IMR-90 (cell line): ENCODE results near the gene RADIL. TPM values are rescaled to one million over a fixed set of nuclear protein-coding genes. Genes with fewer than 3 reads are reported as not detected.

Source experiments
- ATAC-seq: fragments of 200-7000 bp; cut with Tn5 transposase; 2 replicates; pipeline ENCODE4 v1.9.1; 2020; ENCODE audit warnings: low read depth, mild to moderate bottlenecking, moderate library complexity
- BruUV-seq: library from RNA; stranded (reverse); fragments of 400-500 nt; replicated peaks from 2 replicates; lab custom pipeline; 2021; lab: Mats Ljungman, UMichigan
- CTCF ChIA-PET: fragments of 300-600 bp; formaldehyde crosslinking; extraction: SDS; loops from one replicate; lab custom pipeline; 2021; ENCODE audit warnings: antibody characterized with exemption; lab: Yijun Ruan, JAX
- POLR2A ChIA-PET: fragments of 300-600 bp; sonication (Branson Sonifier 250); formaldehyde crosslinking; loops from one replicate; lab custom pipeline; 2022; ENCODE audit warnings: antibody characterized with exemption; ENCODE audit not compliant: unreplicated experiment; lab: Charles Lee
- DNase-seq: peaks from one replicate; pipeline ENCODE4 v3.0.0; 2013
- H2AFZ ChIP-seq: replicated peaks from 2 replicates; pipeline ENCODE3; 2013; ENCODE audit warnings: low read length, mild to moderate bottlenecking; ENCODE audit not compliant: poor library complexity
- H2AK5ac ChIP-seq: 2 replicates; pipeline ENCODE4 v1.6.1; 2013; ENCODE audit warnings: low read depth, low read length, inconsistent platforms
- H2AK9ac ChIP-seq: replicated peaks from 2 replicates; pipeline ENCODE3; 2013; ENCODE audit warnings: mild to moderate bottlenecking, low read depth, low read length, moderate library complexity; ENCODE audit not compliant: poor library complexity
- H2BK120ac ChIP-seq: 2 replicates; pipeline ENCODE4 v1.6.1; 2013; ENCODE audit warnings: low read depth, low read length, inconsistent platforms
- H2BK15ac ChIP-seq: 3 replicates; pipeline ENCODE4 v1.6.1; 2013; ENCODE audit warnings: low read depth, low read length, inconsistent platforms
- H2BK20ac ChIP-seq: 2 replicates; pipeline ENCODE4 v1.6.1; 2013; ENCODE audit warnings: low read depth, mild to moderate bottlenecking, inconsistent platforms, low read length, moderate library complexity
- H2BK5ac ChIP-seq: 2 replicates; pipeline ENCODE4 v1.6.1; 2013; ENCODE audit warnings: mild to moderate bottlenecking, low read depth, low read length, inconsistent platforms; ENCODE audit not compliant: poor library complexity, severe bottlenecking
- H3K14ac ChIP-seq: replicated peaks from 2 replicates; pipeline ENCODE4 v1.6.1; 2013; ENCODE audit warnings: low read depth, low read length, inconsistent platforms
- H3K18ac ChIP-seq: 2 replicates; pipeline ENCODE4 v1.6.1; 2013; ENCODE audit warnings: low read depth, low read length, control low read depth
- H3K23ac ChIP-seq: 2 replicates; pipeline ENCODE4 v1.6.1; 2013; ENCODE audit warnings: low read depth, low read length, inconsistent platforms
- H3K27ac ChIP-seq: 2 replicates; pipeline ENCODE4 v1.5.1; 2013; ENCODE audit warnings: mild to moderate bottlenecking, control low read depth, low read length; ENCODE audit not compliant: insufficient read depth
- H3K27me3 ChIP-seq: 2 replicates; pipeline ENCODE4 v1.6.1; 2013; ENCODE audit warnings: low read length; ENCODE audit not compliant: control insufficient read depth, insufficient read depth
- H3K36me3 ChIP-seq: 2 replicates; pipeline ENCODE4 v1.6.1; 2013; ENCODE audit warnings: low read length, mixed read lengths; ENCODE audit not compliant: control insufficient read depth, insufficient read depth
- H3K4ac ChIP-seq: 2 replicates; pipeline ENCODE4 v1.6.1; 2013; ENCODE audit warnings: low read depth, low read length, inconsistent platforms
- H3K4me1 ChIP-seq: 2 replicates; pipeline ENCODE4 v1.6.1; 2013; ENCODE audit warnings: low read length, mixed read lengths; ENCODE audit not compliant: control insufficient read depth, insufficient read depth
- H3K4me2 ChIP-seq: 2 replicates; pipeline ENCODE4 v1.6.1; 2013; ENCODE audit warnings: low read depth, mild to moderate bottlenecking, control low read depth, low read length, moderate library complexity
- H3K4me3 ChIP-seq: 2 replicates; pipeline ENCODE4 v1.5.1; 2013; ENCODE audit warnings: low read depth, mild to moderate bottlenecking, control low read depth, low read length, moderate library complexity; ENCODE audit not compliant: insufficient read depth
- H3K56ac ChIP-seq: 2 replicates; pipeline ENCODE4 v1.6.1; 2013; ENCODE audit warnings: low read length, inconsistent platforms; ENCODE audit not compliant: insufficient read depth; ENCODE audit errors: extremely low read depth
- H3K79me1 ChIP-seq, 2 experiments: 2 replicates each; pipeline ENCODE4 v1.6.1; 2013; ENCODE audit warnings: low read length in 2 of 2, inconsistent platforms in 1 of 2, low read depth in 1 of 2
- H3K9ac ChIP-seq: 2 replicates; pipeline ENCODE4 v1.6.1; 2013; ENCODE audit warnings: low read depth, low read length, control low read depth
- H3K9me1 ChIP-seq: 2 replicates; pipeline ENCODE4 v1.6.1; 2013; ENCODE audit warnings: low read length, inconsistent platforms; ENCODE audit not compliant: insufficient read depth
- H3K9me3 ChIP-seq: 2 replicates; pipeline ENCODE4 v1.6.1; 2013; ENCODE audit warnings: low read length; ENCODE audit not compliant: control insufficient read depth, insufficient read depth
- H4K20me1 ChIP-seq: 2 replicates; pipeline ENCODE4 v1.6.1; 2013; ENCODE audit warnings: low read length, inconsistent platforms; ENCODE audit not compliant: insufficient read depth
- H4K5ac ChIP-seq: 2 replicates; pipeline ENCODE4 v1.6.1; 2013; ENCODE audit warnings: mild to moderate bottlenecking, low read depth, low read length, control low read depth
- H4K8ac ChIP-seq, 2 experiments: 2 replicates each; pipeline ENCODE4 v1.6.1; 2013; ENCODE audit warnings: low read depth in 2 of 2, low read length in 2 of 2, control low read depth in 1 of 2, inconsistent platforms in 1 of 2
- H4K91ac ChIP-seq: 2 replicates; pipeline ENCODE4 v1.6.1; 2013; ENCODE audit warnings: low read depth, low read length, inconsistent platforms; ENCODE audit not compliant: insufficient read depth
- CEBPB ChIP-seq: IDR thresholded peaks from 2 replicates; pipeline ENCODE4 v1.6.1; 2012; ENCODE audit warnings: low read depth, low read length, improper control_type of control experiment
- CHD1 ChIP-seq: IDR thresholded peaks from 2 replicates; pipeline ENCODE4 v1.6.1; 2012; ENCODE audit warnings: low read depth, low read length, improper control_type of control experiment
- MAFK ChIP-seq: IDR thresholded peaks from 2 replicates; pipeline ENCODE4 v1.6.1; 2012; ENCODE audit warnings: low read depth, low read length, improper control_type of control experiment
- NFE2L2 ChIP-seq: fragments of 150-350 bp; IDR thresholded peaks from 2 replicates; pipeline ENCODE4 v1.6.1; 2016; ENCODE audit warnings: low read depth, mild to moderate bottlenecking, low read length
- POLR2A ChIP-seq: IDR thresholded peaks from 2 replicates; pipeline ENCODE4 v1.6.1; 2012; ENCODE audit warnings: mild to moderate bottlenecking, low read depth, low read length
- RAD21 ChIP-seq: IDR thresholded peaks from 2 replicates; pipeline ENCODE4 v1.6.1; 2012; ENCODE audit warnings: low read length, improper control_type of control experiment
- RCOR1 ChIP-seq: IDR thresholded peaks from 2 replicates; pipeline ENCODE4 v1.6.1; 2012; ENCODE audit warnings: mild to moderate bottlenecking, low read length, improper control_type of control experiment; ENCODE audit not compliant: insufficient replicate concordance
- RFX5 ChIP-seq: IDR thresholded peaks from 2 replicates; pipeline ENCODE4 v1.8.0; 2012; ENCODE audit warnings: low read depth, mild to moderate bottlenecking, low read length, moderate library complexity
- SMC3 ChIP-seq: fragments of 150-350 bp; IDR thresholded peaks from 2 replicates; pipeline ENCODE4 v1.6.1; 2016; ENCODE audit warnings: low read depth, mild to moderate bottlenecking, antibody characterized with exemption, low read length, moderate library complexity
- WGBS, 2 experiments: methylation state at CpG; one replicate each; pipeline versions ENCODE4 v1.1.5 to v1.1.7; 2013; ENCODE audit warnings: missing lambda C conversion rate in 2 of 2; ENCODE audit not compliant: insufficient read length in 1 of 2; ENCODE audit errors: extremely low coverage in 2 of 2; 5-methylcytosine and 5-hydroxymethylcytosine counted together
- dilution Hi-C: fragments of 300-500 bp; cut with HindIII; formaldehyde crosslinking; loops from one replicate; pipeline ENCODE4 v1.14.3; 2018; ENCODE audit warnings: low sequenced_read_pairs; ENCODE audit not compliant: unreplicated experiment
- in situ Hi-C: fragments of 300-500 bp; cut with MboI; formaldehyde crosslinking; loops from 3 replicates; pipeline ENCODE4 v1.14.3; 2019; ENCODE audit warnings: low sequenced_read_pairs, inconsistent platforms, mixed read lengths
- intact Hi-C: fragments of 100-400 bp; cut with micrococcal nuclease; formaldehyde crosslinking; loops from 2 replicates; pipeline ENCODE4 v1.10.0; 2022
- polyA plus RNA-seq, 3 experiments: library from polyadenylated mRNA; depleted of rRNA; stranded (reverse); fragments of >200 nt; gene quantifications; 2 replicates each; pipeline ENCODE4 v1.2.3, GENCODE V29; 2012; ENCODE audit warnings: low replicate concordance in 1 of 3
- total RNA-seq: library from RNA; depleted of rRNA; stranded (reverse); fragments of >200 nt; gene quantifications from 2 replicates; pipeline ENCODE4 v1.2.3, GENCODE V29; 2012
- TF ChIP-seq, protein P1 (sequence below): conservative IDR thresholded peaks from 2 replicates; pipeline ENCODE4 v1.5.1; 2012; ENCODE audit warnings: mild to moderate bottlenecking, low read depth, low read length, improper control_type of control experiment

Gene RADIL
- total and polyA plus RNA-seq, 2 of the 4 experiments (the other 2 are of a cell fraction) = 0.18 to 0.48 TPM

DNA sequence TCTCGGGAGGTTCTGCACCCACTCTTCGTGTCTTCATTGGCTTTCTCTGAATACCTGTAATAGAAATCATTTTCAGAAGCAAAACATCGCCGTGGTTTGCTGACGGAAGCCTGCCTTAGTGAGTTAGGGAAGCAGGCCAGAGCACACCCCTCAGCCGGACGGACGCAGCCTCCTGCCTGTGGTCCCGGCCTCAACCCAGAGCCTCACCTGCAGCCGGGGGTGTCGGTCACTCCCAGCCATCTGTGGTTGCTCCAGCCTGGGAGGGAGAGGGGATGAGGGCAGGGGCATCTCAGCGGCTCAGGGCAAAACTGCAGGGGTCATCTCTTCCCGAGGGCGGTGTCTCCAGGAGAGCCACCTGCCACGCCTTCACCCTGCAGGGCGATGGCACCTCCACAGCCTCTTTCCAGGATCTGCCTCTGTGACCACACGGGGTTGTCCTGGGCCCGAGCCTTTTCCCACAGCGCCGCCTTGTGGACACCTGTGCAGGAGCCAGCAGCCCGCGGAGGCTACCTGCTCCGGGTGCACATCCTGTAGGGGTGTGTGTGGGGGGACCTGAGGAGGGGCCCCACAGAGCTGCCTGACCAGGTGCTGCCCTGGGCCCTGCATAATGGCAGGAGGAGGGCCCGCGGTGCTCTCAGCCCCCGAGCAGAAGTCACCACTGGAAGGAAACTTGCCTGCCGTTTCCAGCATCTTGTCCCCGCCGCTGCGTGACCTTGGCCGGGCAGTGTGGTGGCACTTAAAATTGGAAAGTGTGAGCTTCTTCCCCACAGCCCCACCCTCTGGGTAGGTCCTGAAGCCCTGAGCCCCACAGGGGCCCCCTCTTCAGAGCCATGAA, 129.7 kb downstream of the RADIL start:
- ChIA-PET CTCF (no interaction called here), POLR2A (no interaction called here)
- no peak overlapping the region for H2AFZ ChIP-seq
- intact Hi-C loops = no loop called here
- no peaks in the 10 kb centered on the region for H3K9me1 ChIP-seq
- H2AK9ac ChIP-seq = peak overlapping the region; percentile 38
- H3K79me1 ChIP-seq = peaks cover 9 to 40% of the 10 kb centered on the region in 2 experiments
- no peak overlapping the region for H3K4ac ChIP-seq
- DNase-seq (peak; percentile 34), ATAC-seq (peak; percentile 82)
- no peak overlapping the region for H3K9ac ChIP-seq
- H2BK5ac ChIP-seq = no peak overlapping the region
- no peak overlapping the region for H4K5ac ChIP-seq
- no peak overlapping the region for H3K4me2 ChIP-seq
- H3K27me3 ChIP-seq = no peaks in the 10 kb centered on the region
- dilution Hi-C loops = no loop called here
- no peaks in the 10 kb centered on the region for H3K4me1 ChIP-seq
- no peak overlapping the region for H2BK20ac ChIP-seq
- H3K36me3 ChIP-seq = peaks cover 66% of the 10 kb centered on the region
- H2BK15ac ChIP-seq = no peak overlapping the region
- BruUV-seq = no TSS peak
- H3K18ac ChIP-seq = no peak overlapping the region
- H3K23ac ChIP-seq = no peak overlapping the region
- TF ChIP-seq POLR2A = 0 out of 2 replicates have a peak, but pooled peaks have one; percentile 30
- no peak for TF ChIP-seq CEBPB
- peak; percentile 81 for TF ChIP-seq SMC3
- peak; percentile 81 for TF ChIP-seq RAD21
- TF ChIP-seq RCOR1 = no peak
- TF ChIP-seq RFX5 = no peak
- TF ChIP-seq CHD1 = no peak
- TF ChIP-seq, protein P1, sequence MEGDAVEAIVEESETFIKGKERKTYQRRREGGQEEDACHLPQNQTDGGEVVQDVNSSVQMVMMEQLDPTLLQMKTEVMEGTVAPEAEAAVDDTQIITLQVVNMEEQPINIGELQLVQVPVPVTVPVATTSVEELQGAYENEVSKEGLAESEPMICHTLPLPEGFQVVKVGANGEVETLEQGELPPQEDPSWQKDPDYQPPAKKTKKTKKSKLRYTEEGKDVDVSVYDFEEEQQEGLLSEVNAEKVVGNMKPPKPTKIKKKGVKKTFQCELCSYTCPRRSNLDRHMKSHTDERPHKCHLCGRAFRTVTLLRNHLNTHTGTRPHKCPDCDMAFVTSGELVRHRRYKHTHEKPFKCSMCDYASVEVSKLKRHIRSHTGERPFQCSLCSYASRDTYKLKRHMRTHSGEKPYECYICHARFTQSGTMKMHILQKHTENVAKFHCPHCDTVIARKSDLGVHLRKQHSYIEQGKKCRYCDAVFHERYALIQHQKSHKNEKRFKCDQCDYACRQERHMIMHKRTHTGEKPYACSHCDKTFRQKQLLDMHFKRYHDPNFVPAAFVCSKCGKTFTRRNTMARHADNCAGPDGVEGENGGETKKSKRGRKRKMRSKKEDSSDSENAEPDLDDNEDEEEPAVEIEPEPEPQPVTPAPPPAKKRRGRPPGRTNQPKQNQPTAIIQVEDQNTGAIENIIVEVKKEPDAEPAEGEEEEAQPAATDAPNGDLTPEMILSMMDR = peak; percentile 71
- no peak for TF ChIP-seq NFE2L2
- no peak for TF ChIP-seq MAFK
- 90% methylated on average over 2 of the region's 31 CpGs; no CpG with 5 or more reads in 1 of the 2 experiments for whole genome bisulfite sequencing, 2 experiments
- H3K56ac ChIP-seq = no peak overlapping the region
- H3K4me3 ChIP-seq = no peak overlapping the region
- no peak overlapping the region for H3K14ac ChIP-seq
- no peak overlapping the region for H3K27ac ChIP-seq
- H2BK120ac ChIP-seq = no peak overlapping the region
- H4K20me1 ChIP-seq = peaks cover 17% of the 10 kb centered on the region; the same call in 1 of the 2 replicates
- in situ Hi-C loops = loop anchor here (25.0 kb wide), 1 partner anchor 1892 kb away; no protein-coding TSS in a partner anchor
- no peak overlapping the region for H2AK5ac ChIP-seq
- H3K9me3 ChIP-seq = no peaks in the 10 kb centered on the region
- H4K91ac ChIP-seq = no peak overlapping the region
- no peak overlapping the region for H4K8ac ChIP-seq
